OCI-LY7 (cell line): ENCODE data around the gene ADM2. TPM values are rescaled to one million over a fixed set of nuclear protein-coding genes. Genes with fewer than 3 reads are reported as not detected.

Experiments used
- BruUV-seq: library from RNA; stranded (reverse); fragments of 400-500 nt; replicated peaks from 2 replicates; lab custom pipeline; 2021; lab: Mats Ljungman, UMichigan
- CTCF ChIA-PET: fragments of 300-600 bp; sonication (Branson Sonifier 250); formaldehyde crosslinking; loops from one replicate; lab custom pipeline; 2022; ENCODE audit warnings: antibody characterized with exemption; ENCODE audit not compliant: unreplicated experiment; lab: Charles Lee
- POLR2A ChIA-PET: fragments of 300-600 bp; sonication (Branson Sonifier 250); formaldehyde crosslinking; loops from one replicate; lab custom pipeline; 2022; ENCODE audit warnings: antibody characterized with exemption; lab: Charles Lee
- DNase-seq: peaks from one replicate; pipeline ENCODE4 v3.0.0-alpha.2; 2015; ENCODE audit warnings: low spot score
- H2AFZ ChIP-seq: fragments of 200-600 bp; sonication (generic), shearing (Covaris generic); 2 replicates; pipeline ENCODE4 v1.6.1; 2014; ENCODE audit warnings: mild to moderate bottlenecking, antibody characterized with exemption, low read length, moderate library complexity
- H3K27ac ChIP-seq: fragments of 200-600 bp; sonication (generic); 2 replicates; pipeline ENCODE4 v1.5.1; 2014; ENCODE audit warnings: mixed run types, low read depth, mild to moderate bottlenecking, moderate library complexity, low read length, inconsistent platforms; ENCODE audit not compliant: poor library complexity, severe bottlenecking
- H3K36me3 ChIP-seq: fragments of 200-600 bp; sonication (generic); 2 replicates; pipeline ENCODE4 v1.6.1; 2014; ENCODE audit warnings: mild to moderate bottlenecking, antibody characterized with exemption, low read length, moderate library complexity, mixed read lengths; ENCODE audit not compliant: insufficient read depth
- H3K4me1 ChIP-seq: fragments of 200-600 bp; sonication (generic); 2 replicates; pipeline ENCODE4 v1.5.1; 2014; ENCODE audit warnings: mild to moderate bottlenecking, low read length; ENCODE audit not compliant: insufficient read depth, poor library complexity, severe bottlenecking
- H3K4me2 ChIP-seq: fragments of 200-600 bp; sonication (generic); 2 replicates; pipeline ENCODE4 v1.6.1; 2014; ENCODE audit warnings: mild to moderate bottlenecking, low read length
- H3K4me3 ChIP-seq: fragments of 200-600 bp; sonication (generic); 2 replicates; pipeline ENCODE4 v1.5.1; 2014; ENCODE audit warnings: mild to moderate bottlenecking, low read depth, low read length; ENCODE audit not compliant: poor library complexity, severe bottlenecking
- H3K79me2 ChIP-seq: fragments of 200-600 bp; sonication (generic); 2 replicates; pipeline ENCODE4 v1.6.1; 2016; ENCODE audit warnings: low read depth, mild to moderate bottlenecking, low read length, moderate library complexity, mixed read lengths; ENCODE audit not compliant: insufficient read depth
- H3K9me2 ChIP-seq: fragments of 200-600 bp; sonication (generic); 2 replicates; pipeline ENCODE4 v1.6.1; 2016; ENCODE audit warnings: mild to moderate bottlenecking, low read length, mixed read lengths; ENCODE audit not compliant: insufficient read depth
- H3K9me3 ChIP-seq: fragments of 200-600 bp; sonication (generic); 2 replicates; pipeline ENCODE4 v1.6.1; 2014; ENCODE audit warnings: mild to moderate bottlenecking, mixed run types, low read length, mixed read lengths
- H4K20me1 ChIP-seq: fragments of 200-600 bp; sonication (generic); 2 replicates; pipeline ENCODE4 v1.6.1; 2014; ENCODE audit warnings: mild to moderate bottlenecking, antibody characterized with exemption, low read length, moderate library complexity, mixed read lengths; ENCODE audit not compliant: insufficient read depth
- CTCF ChIP-seq: fragments of 200-600 bp; sonication (generic); conservative IDR thresholded peaks from 2 replicates; pipeline ENCODE4 v1.5.1; 2014; ENCODE audit warnings: mild to moderate bottlenecking, antibody characterized with exemption, low read length, moderate library complexity, mixed read lengths
- EZH2phosphoT487 ChIP-seq: fragments of 200-600 bp; sonication (generic); IDR thresholded peaks from 2 replicates; pipeline ENCODE4 v1.6.1; 2018; ENCODE audit warnings: low read depth, borderline replicate concordance, mild to moderate bottlenecking, mixed run types, antibody characterized with exemption, low read length, moderate library complexity, mixed read lengths
- intact Hi-C: fragments of 100-400 bp; cut with micrococcal nuclease; formaldehyde crosslinking; loops from one replicate; pipeline ENCODE4 v1.10.0; 2022; ENCODE audit not compliant: unreplicated experiment
- total RNA-seq, 2 experiments: library from RNA; depleted of rRNA in 1 of 2; stranded (reverse); fragments of >200 nt in 1 of 2; shearing (Covaris generic) in 1 of 2; gene quantifications; 2 replicates each; pipeline ENCODE4 v1.2.3, GENCODE V29; 2014 to 2022

ADM2 gene
- total RNA-seq, 2 experiments from 2014 or later: 4.3 to 7.9 TPM

GRCh38 chr22:50529897-50530579 is 48.7 kb downstream of the ADM2 start, which contains the start of gene TYMP:
Gene TYMP (minus strand): TSS chr22:50530012. CDS start chr22:50529709, 303 bp downstream.
- Histone ChIP-seq H3K79me2 (no peaks in the 10 kb centered on the region), H2AFZ (peak within 1 kb of the TSS; percentile 7; the same call in 1 of the 2 replicates), H3K9me3 (no peaks in the 10 kb centered on the region), H3K4me3 (peak within 1 kb of the TSS; percentile 71), H3K4me1 (peaks cover 58% of the 10 kb centered on the region), H3K27ac (peak within 1 kb of the TSS; percentile 53), H4K20me1 (no peaks in the 10 kb centered on the region), H3K4me2 (peak within 1 kb of the TSS; percentile 92), H3K9me2 (no peaks in the 10 kb centered on the region), H3K36me3 (peaks cover under 1% of the 10 kb centered on the region; the same call in 1 of the 2 replicates)
- intact Hi-C loops: loop anchor here (2.0 to 5.0 kb wide), 2 partner anchors 53 to 288 kb away; partner anchors contain the start of gene CHKB
- TF ChIP-seq EZH2phosphoT487: no peak
- TF ChIP-seq CTCF: no peak
- BruUV-seq: no TSS peak
- CTCF ChIA-PET: interaction anchor here (1.1 kb wide), 1 partner anchor 10 kb away, joined by 3 read pairs; no protein-coding TSS in a partner anchor
- peak; percentile 78 for DNase-seq
- POLR2A ChIA-PET: no interaction called here

- no peak for TF ChIP-seq EZH2phosphoT487
- no peak for TF ChIP-seq CTCF
- no peaks in the 10 kb centered on the region for H3K9me2 ChIP-seq
- ChIA-PET POLR2A (no interaction called here), CTCF (no interaction called here)
- H3K36me3 ChIP-seq: no peaks in the 10 kb centered on the region
- BruUV-seq: no TSS peak
- peak overlapping the region; percentile 92 for H3K4me2 ChIP-seq
- intact Hi-C loops: loop anchor here (2.0 kb wide), 1 partner anchor 52 kb away; the partner anchor contains the start of gene CHKB
- DNase-seq: no peak
- H3K79me2 ChIP-seq: no peaks in the 10 kb centered on the region
- H3K27ac ChIP-seq: peak overlapping the region; percentile 53
- no peaks in the 10 kb centered on the region for H4K20me1 ChIP-seq
- peak overlapping the region; percentile 71 for H3K4me3 ChIP-seq
- no peaks in the 10 kb centered on the region for H3K9me3 ChIP-seq
- peaks cover 63% of the 10 kb centered on the region for H3K4me1 ChIP-seq
- H2AFZ ChIP-seq: peak overlapping the region; percentile 7; the same call in 1 of the 2 replicates
These were observed 49.2 kb downstream of the ADM2 start for GRCh38 chr22:50530580-50530876.
